Measurements from ENCODE around the gene AP2A1. TPM values are rescaled to one million over a fixed set of nuclear protein-coding genes. Genes with fewer than 3 reads are reported as not detected.
A peak's percentile ranks its signal among the peaks of the same experiment; 100 is the strongest.
"Not testable (repeated sequence)": the region's sequence is repeated elsewhere in the genome, so short reads cannot be mapped to it uniquely, and the experiment has no call there.

Gene AP2A1
- total RNA-seq, 1 experiment from 2014 or later: 208 TPM

- DNase-seq: peak; percentile 100
- H3K27me3 ChIP-seq (ENCODE audit: control insufficient read depth, insufficient read depth, low read length): no peaks in the 10 kb centered on the region; the same call in 1 of the 2 replicates
- peaks cover 3% of the 10 kb centered on the region for H3K36me3 ChIP-seq (replicated peaks; ENCODE audit: control insufficient read depth, insufficient read depth, low read length)
- H3K4me3 ChIP-seq (ENCODE audit: insufficient read depth, low read depth, low read length): peak overlapping the region; percentile 63
Measured at GRCh38 chr19:49808711-49809159, 41.9 kb downstream of the AP2A1 start.

DNA sequence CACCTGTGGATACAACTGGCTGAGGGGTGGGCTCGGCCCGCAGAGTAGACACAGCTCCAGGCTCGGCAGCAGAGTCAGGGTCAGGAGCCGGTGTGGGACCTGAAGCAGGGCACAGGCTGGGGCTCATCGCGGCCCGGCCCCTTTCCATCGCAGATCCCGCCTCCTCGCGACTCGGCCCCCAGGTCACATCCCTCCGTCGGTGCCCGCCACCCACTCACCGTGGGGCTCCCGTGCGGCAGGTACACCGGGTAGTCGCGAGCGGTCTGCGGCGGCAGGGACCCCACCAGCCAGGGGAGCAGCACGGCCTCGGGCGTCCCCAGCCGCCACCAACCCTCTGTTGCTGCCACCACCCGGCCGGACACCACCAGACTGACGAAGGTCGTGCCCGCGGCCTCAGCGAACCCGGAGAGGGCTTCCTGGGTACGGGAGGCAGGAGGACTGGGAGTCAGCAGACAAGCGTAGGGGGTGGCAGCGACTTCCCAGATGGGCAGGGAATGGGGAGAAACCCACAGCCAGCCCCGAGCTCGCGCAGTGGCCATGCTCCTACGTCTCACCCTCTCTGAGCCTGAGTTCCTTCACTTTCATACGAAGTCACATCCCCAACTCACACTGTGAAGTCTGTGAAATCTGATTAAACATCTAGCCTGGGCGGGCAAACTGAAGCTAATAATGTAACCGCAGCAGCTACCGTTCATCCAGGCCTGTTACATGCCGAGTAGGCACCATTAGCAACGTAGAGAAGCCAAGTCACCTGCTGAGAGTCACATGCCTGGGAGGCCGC is 42.5 kb downstream of the AP2A1 start:
- peak; percentile 88 for DNase-seq

DNA sequence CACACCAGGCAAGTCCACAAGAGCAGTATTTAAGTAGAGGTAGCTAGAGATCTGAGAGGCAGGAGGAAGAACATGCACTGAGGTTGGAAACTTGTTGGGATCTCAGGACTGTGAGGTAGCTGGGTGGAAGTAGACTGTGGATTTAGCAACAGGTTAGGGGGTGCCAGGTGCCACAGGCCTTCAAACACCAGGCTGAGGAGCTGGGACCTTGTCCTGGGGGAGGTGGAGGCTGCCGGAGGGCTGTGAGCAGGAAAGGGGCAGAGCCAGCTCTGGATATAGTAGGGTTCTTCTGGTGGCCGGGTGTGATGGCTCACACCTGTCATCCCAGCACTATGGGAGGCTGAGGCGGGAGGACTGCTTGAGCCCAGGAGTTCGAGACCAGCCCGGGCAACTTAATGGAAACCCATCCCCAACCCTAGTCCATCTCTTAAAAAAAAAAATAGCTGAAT is 43.2 kb downstream of the AP2A1 start:
- no peak overlapping the region for H3K4me3 ChIP-seq (ENCODE audit: insufficient read depth, low read depth, low read length)
- H3K27me3 ChIP-seq (ENCODE audit: control insufficient read depth, insufficient read depth, low read length): no peaks in the 10 kb centered on the region; the same call in 1 of the 2 replicates
- peaks cover 3% of the 10 kb centered on the region for H3K36me3 ChIP-seq (replicated peaks; ENCODE audit: control insufficient read depth, insufficient read depth, low read length)
- DNase-seq: no peak

More for the DNA sequence above, 42.5 kb downstream of the AP2A1 start:
- peak overlapping the region; percentile 63 for H3K4me3 ChIP-seq (ENCODE audit: insufficient read depth, low read depth, low read length)
- peaks cover 3% of the 10 kb centered on the region for H3K36me3 ChIP-seq (replicated peaks; ENCODE audit: control insufficient read depth, insufficient read depth, low read length)
- H3K27me3 ChIP-seq (ENCODE audit: control insufficient read depth, insufficient read depth, low read length): no peaks in the 10 kb centered on the region; the same call in 1 of the 2 replicates

- Histone ChIP-seq H3K36me3 (replicated peaks; ENCODE audit: control insufficient read depth, insufficient read depth, low read length) (peaks cover 1% of the 10 kb centered on the region; the same call in 1 of the 2 replicates), H3K4me3 (ENCODE audit: insufficient read depth, low read depth, low read length) (no peak overlapping the region), H3K27me3 (ENCODE audit: control insufficient read depth, insufficient read depth, low read length) (no peaks in the 10 kb centered on the region; the same call in 1 of the 2 replicates)
- no peak for DNase-seq
Measured at GRCh38 chr19:49811328-49811727, 44.5 kb downstream of the AP2A1 start.

DNA sequence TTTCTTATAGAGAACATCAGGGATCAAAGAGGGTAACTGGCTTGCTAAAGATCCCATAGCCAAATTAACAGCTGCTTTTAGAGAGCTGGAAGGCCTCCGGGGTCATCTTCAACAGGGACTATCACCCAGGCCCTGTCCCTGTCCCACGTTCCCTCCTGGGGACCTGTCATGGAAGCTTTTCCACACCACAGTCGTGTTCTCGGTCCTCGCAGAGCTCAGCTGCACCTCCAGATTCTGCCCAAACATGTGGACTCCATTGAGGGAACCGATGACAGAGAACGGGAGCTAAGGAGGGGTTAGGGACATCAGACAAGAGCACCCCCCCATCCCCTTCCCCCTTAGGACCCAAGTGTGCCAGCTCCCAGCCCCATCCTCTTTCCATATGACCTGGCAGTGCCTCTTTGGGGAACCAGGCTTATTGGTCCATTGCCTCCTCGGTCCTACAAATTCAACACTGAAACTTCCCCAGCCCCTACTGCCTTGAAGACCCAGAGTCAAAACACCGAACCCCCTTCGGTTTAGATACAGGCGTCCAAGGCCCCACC is 45.7 kb downstream of the AP2A1 start:
- peak overlapping the region; percentile 52 for H3K4me3 ChIP-seq (ENCODE audit: insufficient read depth, low read depth, low read length)
- 0 out of 2 replicates have a peak, but pooled peaks cover 1% of the 10 kb centered on the region for H3K36me3 ChIP-seq (replicated peaks; ENCODE audit: control insufficient read depth, insufficient read depth, low read length)
- no peaks in the 10 kb centered on the region; the same call in 1 of the 2 replicates for H3K27me3 ChIP-seq (ENCODE audit: control insufficient read depth, insufficient read depth, low read length)
- DNase-seq: no peak

DNA sequence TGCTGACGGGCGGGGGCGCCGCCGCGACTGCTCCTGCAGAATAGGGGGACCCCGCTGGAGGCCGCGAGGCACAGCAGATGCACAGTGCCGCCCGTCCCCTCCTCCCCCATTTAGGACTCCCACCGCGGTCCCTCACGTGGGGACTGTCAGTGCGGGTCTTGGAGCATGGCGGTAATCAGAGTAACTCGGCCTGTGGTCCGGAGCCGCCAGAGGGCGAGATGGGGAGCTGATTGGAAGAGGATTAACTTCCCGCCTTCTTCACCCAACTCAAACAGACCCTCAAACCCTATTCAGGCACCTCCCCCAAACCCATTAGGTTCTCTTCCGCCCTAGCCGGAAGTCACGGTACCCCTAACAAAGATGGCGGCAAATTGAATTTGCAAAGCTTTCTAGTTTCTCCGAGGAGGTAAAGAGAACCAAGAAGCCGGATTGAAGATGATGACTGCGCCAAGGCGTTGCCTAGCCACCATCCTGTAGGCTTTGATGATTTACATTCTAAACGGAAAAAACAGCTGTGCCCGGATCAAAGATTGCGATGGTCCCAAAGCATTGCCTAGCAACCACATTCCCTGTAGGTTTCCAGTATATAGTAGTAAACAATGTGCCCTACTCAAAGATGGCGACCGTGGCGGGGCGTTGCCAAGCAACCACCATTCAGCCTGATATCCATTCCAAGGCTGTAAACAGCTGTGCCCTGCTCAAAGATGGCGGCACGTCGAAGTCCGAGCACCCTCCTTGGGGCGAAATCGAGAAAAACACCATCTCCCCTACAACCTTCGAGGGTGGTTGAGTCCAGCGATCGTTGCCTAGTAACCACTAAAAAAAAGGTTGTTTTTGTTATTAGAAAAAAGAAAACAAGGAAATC is 46.4 kb downstream of the AP2A1 start, which contains the start of gene FUZ:
Gene FUZ, minus strand, starts transcription at position 296 of the 865 bp plus-strand sequence. Its CDS starts 186 bp downstream, at position 110.
- peak; percentile 96 for DNase-seq
- peak within 1 kb of the TSS; percentile 52 for H3K4me3 ChIP-seq (ENCODE audit: insufficient read depth, low read depth, low read length)
- no peaks in the 10 kb centered on the region; the same call in 1 of the 2 replicates for H3K27me3 ChIP-seq (ENCODE audit: control insufficient read depth, insufficient read depth, low read length)
- H3K36me3 ChIP-seq (replicated peaks; ENCODE audit: control insufficient read depth, insufficient read depth, low read length): no peaks in the 10 kb centered on the region

GRCh38 chr19:49814010-49814409 is 47.2 kb downstream of the AP2A1 start:
- DNase-seq: no peak
- no peaks in the 10 kb centered on the region; the same call in 1 of the 2 replicates for H3K27me3 ChIP-seq (ENCODE audit: control insufficient read depth, insufficient read depth, low read length)
- no peaks in the 10 kb centered on the region for H3K36me3 ChIP-seq (replicated peaks; ENCODE audit: control insufficient read depth, insufficient read depth, low read length)
- no peak overlapping the region for H3K4me3 ChIP-seq (ENCODE audit: insufficient read depth, low read depth, low read length)

GRCh38 chr19:49816590-49816989 is 49.8 kb downstream of the AP2A1 start:
- no peak for DNase-seq
- no peak overlapping the region for H3K4me3 ChIP-seq (ENCODE audit: insufficient read depth, low read depth, low read length)

GRCh38 chr19:49817964-49818648 is 51.3 kb downstream of the AP2A1 start, which contains the start of gene MED25:
Gene MED25 (plus strand): TSS chr19:49818289. CDS start chr19:49818342, 53 bp downstream.
- no peaks in the 10 kb centered on the region; the same call in 1 of the 2 replicates for H3K36me3 ChIP-seq (replicated peaks; ENCODE audit: control insufficient read depth, insufficient read depth, low read length)
- H3K4me3 ChIP-seq (ENCODE audit: insufficient read depth, low read depth, low read length): peak within 1 kb of the TSS; percentile 96
- peak; percentile 97 for DNase-seq
- H3K27me3 ChIP-seq (ENCODE audit: control insufficient read depth, insufficient read depth, low read length): no peaks in the 10 kb centered on the region

More at GRCh38 chr19:49816590-49816989, 49.8 kb downstream of the AP2A1 start:
- Histone ChIP-seq H3K36me3 (replicated peaks; ENCODE audit: control insufficient read depth, insufficient read depth, low read length) (no peaks in the 10 kb centered on the region; the same call in 1 of the 2 replicates), H3K27me3 (ENCODE audit: control insufficient read depth, insufficient read depth, low read length) (no peaks in the 10 kb centered on the region)

DNA sequence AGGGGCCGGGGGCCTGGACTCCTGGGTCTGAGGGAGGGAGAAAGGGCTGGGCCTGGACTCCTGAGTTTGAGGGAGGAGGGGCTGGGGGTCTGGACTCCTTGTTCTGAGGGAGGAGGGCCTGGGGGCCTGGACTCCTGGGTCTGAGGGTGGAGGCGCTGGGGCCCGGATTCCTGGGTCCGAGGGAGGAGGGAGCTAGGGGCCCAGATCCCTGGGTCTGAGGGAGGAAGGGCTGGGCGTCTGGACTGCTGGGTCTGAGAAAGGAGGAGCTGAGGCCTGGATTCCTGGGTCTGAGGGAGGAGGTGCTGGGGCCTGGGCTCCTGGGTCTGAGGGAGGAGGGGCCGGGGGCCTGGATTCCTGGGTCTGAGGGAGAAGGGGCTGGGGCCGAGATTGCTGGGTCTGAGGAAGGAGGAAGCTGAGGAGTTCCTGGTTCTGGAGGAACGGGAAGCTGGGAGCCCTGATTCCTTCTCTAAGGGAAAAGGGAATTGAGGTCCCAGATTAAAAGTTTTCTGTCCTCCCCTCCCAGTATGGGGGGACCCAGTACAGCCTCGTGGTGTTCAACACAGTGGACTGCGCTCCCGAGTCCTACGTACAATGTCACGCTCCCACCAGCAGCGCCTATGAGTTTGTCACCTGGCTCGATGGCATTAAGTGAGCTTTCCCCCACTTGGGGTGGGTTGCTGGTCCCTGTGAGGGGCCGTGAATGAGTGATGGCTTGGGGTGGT is 52.0 kb downstream of the AP2A1 start:
- Histone ChIP-seq H3K27me3 (ENCODE audit: control insufficient read depth, insufficient read depth, low read length) (no peaks in the 10 kb centered on the region), H3K4me3 (ENCODE audit: insufficient read depth, low read depth, low read length) (peak overlapping the region; percentile 96), H3K36me3 (replicated peaks; ENCODE audit: control insufficient read depth, insufficient read depth, low read length) (no peaks in the 10 kb centered on the region; the same call in none of the 2 replicates)
- peak; percentile 52 for DNase-seq

GRCh38 chr19:49819452-49820115 is 52.8 kb downstream of the AP2A1 start:
- not testable (repeated sequence) for H3K27me3 ChIP-seq (ENCODE audit: control insufficient read depth, insufficient read depth, low read length); DNase-seq; H3K36me3 ChIP-seq (replicated peaks; ENCODE audit: control insufficient read depth, insufficient read depth, low read length); H3K4me3 ChIP-seq (ENCODE audit: insufficient read depth, low read depth, low read length)

GRCh38 chr19:49820125-49820524 is 53.3 kb downstream of the AP2A1 start:
- H3K27me3 ChIP-seq (ENCODE audit: control insufficient read depth, insufficient read depth, low read length): no peaks in the 10 kb centered on the region
- H3K4me3 ChIP-seq (ENCODE audit: insufficient read depth, low read depth, low read length): no peak overlapping the region
- no peak for DNase-seq
- no peaks in the 10 kb centered on the region; the same call in none of the 2 replicates for H3K36me3 ChIP-seq (replicated peaks; ENCODE audit: control insufficient read depth, insufficient read depth, low read length)

All from H7 (cell line).